GM06990 (cell line): ENCODE measurements around the gene TANK.

Experiments
- DNase-seq: peaks from one replicate; pipeline ENCODE4 v3.0.0-alpha.2; 2011; ENCODE audit not compliant: insufficient read length; ENCODE audit errors: extremely low read depth
- H3K27me3 ChIP-seq: replicated peaks from 2 replicates; pipeline ENCODE4 v1.6.0; 2011; ENCODE audit warnings: low read length; ENCODE audit not compliant: control insufficient read depth, insufficient read depth
- H3K36me3 ChIP-seq: 2 replicates; pipeline ENCODE4 v1.5.1; 2011; ENCODE audit warnings: low read length; ENCODE audit not compliant: control insufficient read depth, insufficient read depth
- H3K4me3 ChIP-seq: replicated peaks from 2 replicates; pipeline ENCODE4 v1.5.1; 2011; ENCODE audit warnings: low read depth, mild to moderate bottlenecking, control low read depth, low read length
- TF ChIP-seq, protein P1 (sequence below): IDR thresholded peaks from 2 replicates; pipeline ENCODE4 v1.5.1; 2011; ENCODE audit warnings: low read length, control low read depth, mild to moderate bottlenecking, inconsistent platforms; ENCODE audit not compliant: insufficient read depth, poor library complexity, severe bottlenecking

Gene TANK

DNA sequence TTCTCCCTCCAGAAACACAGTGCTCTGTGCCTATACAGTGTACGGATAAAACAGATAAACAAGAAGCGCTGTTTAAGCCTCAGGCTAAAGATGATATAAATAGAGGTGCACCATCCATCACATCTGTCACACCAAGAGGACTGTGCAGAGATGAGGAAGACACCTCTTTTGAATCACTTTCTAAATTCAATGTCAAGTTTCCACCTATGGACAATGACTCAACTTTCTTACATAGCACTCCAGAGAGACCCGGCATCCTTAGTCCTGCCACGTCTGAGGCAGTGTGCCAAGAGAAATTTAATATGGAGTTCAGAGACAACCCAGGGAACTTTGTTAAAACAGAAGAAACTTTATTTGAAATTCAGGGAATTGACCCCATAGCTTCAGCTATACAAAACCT is 70.7 kb downstream of the TANK start:
- DNase-seq, result no peak
- H3K27me3 ChIP-seq, result no peaks in the 10 kb centered on the region
- TF ChIP-seq, protein P1, sequence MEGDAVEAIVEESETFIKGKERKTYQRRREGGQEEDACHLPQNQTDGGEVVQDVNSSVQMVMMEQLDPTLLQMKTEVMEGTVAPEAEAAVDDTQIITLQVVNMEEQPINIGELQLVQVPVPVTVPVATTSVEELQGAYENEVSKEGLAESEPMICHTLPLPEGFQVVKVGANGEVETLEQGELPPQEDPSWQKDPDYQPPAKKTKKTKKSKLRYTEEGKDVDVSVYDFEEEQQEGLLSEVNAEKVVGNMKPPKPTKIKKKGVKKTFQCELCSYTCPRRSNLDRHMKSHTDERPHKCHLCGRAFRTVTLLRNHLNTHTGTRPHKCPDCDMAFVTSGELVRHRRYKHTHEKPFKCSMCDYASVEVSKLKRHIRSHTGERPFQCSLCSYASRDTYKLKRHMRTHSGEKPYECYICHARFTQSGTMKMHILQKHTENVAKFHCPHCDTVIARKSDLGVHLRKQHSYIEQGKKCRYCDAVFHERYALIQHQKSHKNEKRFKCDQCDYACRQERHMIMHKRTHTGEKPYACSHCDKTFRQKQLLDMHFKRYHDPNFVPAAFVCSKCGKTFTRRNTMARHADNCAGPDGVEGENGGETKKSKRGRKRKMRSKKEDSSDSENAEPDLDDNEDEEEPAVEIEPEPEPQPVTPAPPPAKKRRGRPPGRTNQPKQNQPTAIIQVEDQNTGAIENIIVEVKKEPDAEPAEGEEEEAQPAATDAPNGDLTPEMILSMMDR, result no peak
- H3K4me3 ChIP-seq, result no peak overlapping the region
- peaks cover 6% of the 10 kb centered on the region for H3K36me3 ChIP-seq

DNA sequence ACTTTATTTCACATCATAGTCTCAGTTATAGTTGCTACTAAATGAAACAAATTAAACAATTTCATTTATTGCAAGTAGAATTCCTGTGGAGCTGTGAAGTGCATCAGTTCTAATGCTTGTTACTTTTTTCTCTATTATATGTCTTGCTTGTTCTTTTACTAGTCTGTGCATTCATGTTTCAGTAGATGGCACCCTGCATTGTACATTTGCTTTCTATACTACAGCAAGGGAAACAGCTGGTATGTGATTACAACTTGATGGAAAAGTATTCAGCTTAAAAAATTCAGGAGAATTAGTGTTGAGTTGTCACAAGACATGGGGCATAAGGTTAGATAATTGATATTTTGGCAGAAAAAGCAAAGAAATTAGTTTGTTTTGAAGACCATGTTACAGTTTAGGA is 72.3 kb downstream of the TANK start:
- TF ChIP-seq, protein P1, result no peak
- no peak for DNase-seq
- Histone ChIP-seq H3K27me3 (no peaks in the 10 kb centered on the region), H3K4me3 (no peak overlapping the region), H3K36me3 (peaks cover 6% of the 10 kb centered on the region)

DNA sequence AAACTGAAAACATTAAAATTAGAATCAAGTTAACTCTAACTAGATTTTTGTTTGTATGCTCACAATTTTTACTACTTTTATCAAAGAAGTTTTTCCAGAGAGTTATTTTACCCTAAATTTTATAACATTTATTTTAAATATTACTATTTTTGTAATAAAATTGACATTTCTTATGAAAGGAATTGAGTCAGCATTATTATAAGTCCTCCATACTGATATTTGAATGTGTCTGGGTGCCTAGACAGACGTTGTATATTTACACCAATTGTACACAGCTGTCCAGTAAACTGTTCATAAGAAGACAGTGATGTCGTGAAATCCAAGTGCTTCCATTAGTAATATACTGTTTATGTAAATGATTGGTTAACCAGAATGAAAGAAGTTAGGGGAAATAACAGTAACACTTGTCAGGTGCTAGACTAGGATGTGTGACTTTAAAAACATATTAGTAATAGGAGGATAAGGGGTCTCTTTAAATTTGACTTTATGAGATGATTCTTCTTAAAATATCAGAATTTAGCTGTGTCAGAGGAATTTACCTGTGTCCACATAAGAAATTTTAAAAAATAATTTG is 73.7 kb downstream of the TANK start:
- DNase-seq, result no peak
- no peak overlapping the region for H3K4me3 ChIP-seq
- peaks cover 5% of the 10 kb centered on the region; the same call in 1 of the 2 replicates for H3K36me3 ChIP-seq
- TF ChIP-seq, protein P1, result no peak
- no peaks in the 10 kb centered on the region for H3K27me3 ChIP-seq

DNA sequence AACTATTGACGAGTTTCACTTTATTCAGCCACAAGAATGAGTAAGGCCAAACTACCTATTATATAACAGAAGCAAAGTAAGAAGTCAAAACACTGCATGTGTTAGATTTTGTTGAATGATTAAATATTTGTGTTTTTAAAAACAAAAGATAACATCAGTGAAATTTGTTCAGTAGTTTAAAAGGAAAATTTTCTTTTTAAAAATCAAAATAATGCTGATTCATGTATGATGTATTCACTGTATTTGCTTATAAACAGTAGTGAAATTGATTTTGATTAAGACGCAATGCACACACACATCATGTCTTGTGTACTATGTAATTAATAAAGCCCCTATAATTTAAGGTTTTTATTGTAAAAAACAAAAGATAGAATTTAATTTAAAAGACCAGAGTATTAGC is 74.4 kb downstream of the TANK start:
- H3K36me3 ChIP-seq, result peaks cover 5% of the 10 kb centered on the region; the same call in 1 of the 2 replicates
- no peak overlapping the region for H3K4me3 ChIP-seq
- DNase-seq, result no peak
- TF ChIP-seq, protein P1, result no peak
- no peaks in the 10 kb centered on the region for H3K27me3 ChIP-seq

DNA sequence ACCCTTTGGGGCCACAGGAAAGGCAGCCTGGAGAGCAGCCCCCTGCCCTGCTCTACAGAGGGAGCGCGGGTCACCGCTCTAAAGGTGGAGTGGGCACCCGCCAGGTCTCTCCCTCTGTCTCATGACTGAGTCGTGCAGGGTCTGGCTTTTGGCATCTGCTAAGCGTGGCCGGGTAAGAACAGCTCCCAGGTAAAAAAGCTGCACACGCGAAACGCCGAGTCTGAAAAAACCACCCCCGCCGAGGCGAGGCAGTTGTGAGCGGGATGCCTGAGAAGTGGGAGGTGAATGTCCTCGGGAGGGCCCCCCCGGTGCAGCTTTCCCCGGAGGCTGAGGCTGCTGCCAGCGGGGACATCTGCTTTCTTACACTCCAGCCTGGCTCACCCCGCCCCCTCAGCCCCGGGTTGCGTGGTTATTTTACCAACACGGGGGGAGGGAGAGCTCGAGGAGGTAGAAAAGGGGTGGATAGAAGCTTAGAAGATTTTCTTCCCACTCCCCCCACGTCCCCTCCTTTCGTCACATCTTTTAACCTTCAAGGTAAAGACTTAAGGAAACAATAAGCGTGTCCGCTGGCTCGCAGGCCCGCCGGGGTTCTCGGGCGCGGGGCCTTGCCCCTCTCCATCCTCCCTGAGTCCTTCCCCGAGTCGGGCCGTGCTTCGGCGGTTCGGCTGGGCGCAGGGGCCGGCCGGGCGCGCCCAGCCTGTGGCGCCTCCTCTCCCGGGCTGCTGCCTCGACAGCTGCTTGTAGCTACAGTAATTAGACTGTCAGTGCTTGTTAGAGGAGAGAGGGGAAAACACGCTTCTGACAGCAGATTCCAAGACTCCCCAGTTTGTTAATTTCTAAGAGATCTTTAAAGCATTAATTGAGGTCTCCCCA is 77.4 kb downstream of the TANK start:
- TF ChIP-seq, protein P1, result no peak
- peaks cover 2% of the 10 kb centered on the region; the same call in 1 of the 2 replicates for H3K36me3 ChIP-seq
- H3K27me3 ChIP-seq, result no peaks in the 10 kb centered on the region
- DNase-seq, result peak; percentile 72
- H3K4me3 ChIP-seq, result peak overlapping the region; percentile 66
